Posterior vena cava (tissue), 2 donors: Measurements from ENCODE around the gene FANCD2. TPM values are rescaled to one million over a fixed set of nuclear protein-coding genes. Genes with fewer than 3 reads are reported as not detected.
"Not testable (repeated sequence)": the region's sequence is repeated elsewhere in the genome, so short reads cannot be mapped to it uniquely, and the experiment has no call there.

Experiments
- DNase-seq: peaks from one replicate; pipeline ENCODE4 v3.0.0-alpha.2; 2020; ENCODE audit warnings: low spot score
- intact Hi-C, 2 donors: fragments of 100-400 bp; cut with DNase I; formaldehyde crosslinking; loops; one replicate each; pipeline versions ENCODE4 v1.14.1 to v1.14.2; 2022 to 2023
- total RNA-seq, 2 donors: library from RNA; stranded (reverse); fragmentation: NEBNext Ultra II Directional; extraction: Animal tissue kit (Norgen Biotek cat#: 25700); gene quantifications; one replicate each; pipeline ENCODE4 v1.2.1, GENCODE V29; 2021
- donor health status: DM: yes; HTN: yes; CAD: no.
- donor health status: DM: yes; HTN: yes; CAD: no.

Gene FANCD2
- total RNA-seq, 2 donors from 2014 or later: 3.3 to 3.4 TPM

DNA sequence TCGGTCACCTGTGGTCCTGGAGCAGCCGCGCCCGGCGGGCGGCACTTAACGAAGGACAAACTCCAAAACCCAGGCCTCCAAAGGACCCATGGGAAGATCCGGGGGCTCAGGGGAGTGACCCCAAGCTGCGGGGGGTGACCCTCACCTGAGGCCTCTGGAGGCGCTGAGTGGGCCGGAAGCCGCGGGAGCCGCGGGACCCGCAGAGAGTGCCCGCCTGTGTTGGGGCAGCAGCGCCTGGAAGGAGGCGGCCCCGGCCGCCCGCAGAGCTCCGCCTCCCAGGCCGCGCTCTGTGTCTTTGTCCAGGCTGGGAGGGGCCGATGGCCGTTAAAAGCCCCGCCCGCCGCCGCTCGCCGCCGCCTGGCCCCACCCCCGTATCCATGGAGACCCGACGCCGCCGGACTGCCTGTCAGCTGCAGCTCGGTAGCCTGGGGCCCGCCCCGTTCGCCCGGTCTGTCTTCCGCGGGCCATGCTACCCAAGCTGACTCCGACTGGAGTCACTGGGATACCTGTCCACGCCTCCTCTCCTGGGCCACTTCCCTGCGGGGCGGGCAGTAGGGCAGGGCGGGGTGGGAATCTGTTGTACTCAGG, 15.3 kb upstream of the FANCD2 start:
- intact Hi-C loops: no loop called here
- peak; percentile 99 for DNase-seq

DNA sequence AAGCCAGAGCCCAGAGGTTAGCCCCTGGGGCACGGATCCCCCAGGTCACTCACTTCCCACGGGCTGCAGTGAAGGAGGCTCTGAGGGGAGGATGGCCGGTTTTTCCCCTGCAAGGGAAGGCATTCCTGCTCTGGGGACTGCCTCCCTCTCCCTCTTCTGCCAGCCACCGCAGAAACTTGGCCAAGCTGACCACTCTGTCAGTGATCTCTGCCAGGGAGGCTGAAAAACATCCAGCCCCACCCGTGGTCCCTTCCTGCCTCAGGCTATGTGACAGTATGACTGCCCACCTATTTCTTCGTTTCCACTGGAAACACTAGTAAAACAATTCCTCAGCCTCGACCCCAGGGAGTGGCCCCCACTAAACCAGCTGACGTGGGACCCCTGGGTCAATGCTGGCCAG, 14.6 kb upstream of the FANCD2 start:
- intact Hi-C loops: no loop called here
- DNase-seq: no peak

- intact Hi-C loops: no loop called here
Observed at GRCh38 chr3:10012106-10012505, 14.1 kb upstream of the FANCD2 start.

GRCh38 chr3:10015461-10015904, 10.8 kb upstream of the FANCD2 start:
- intact Hi-C loops: no loop called here
- peak; percentile 95 for DNase-seq

More at GRCh38 chr3:10012106-10012505, 14.1 kb upstream of the FANCD2 start:
- DNase-seq: no peak

DNA sequence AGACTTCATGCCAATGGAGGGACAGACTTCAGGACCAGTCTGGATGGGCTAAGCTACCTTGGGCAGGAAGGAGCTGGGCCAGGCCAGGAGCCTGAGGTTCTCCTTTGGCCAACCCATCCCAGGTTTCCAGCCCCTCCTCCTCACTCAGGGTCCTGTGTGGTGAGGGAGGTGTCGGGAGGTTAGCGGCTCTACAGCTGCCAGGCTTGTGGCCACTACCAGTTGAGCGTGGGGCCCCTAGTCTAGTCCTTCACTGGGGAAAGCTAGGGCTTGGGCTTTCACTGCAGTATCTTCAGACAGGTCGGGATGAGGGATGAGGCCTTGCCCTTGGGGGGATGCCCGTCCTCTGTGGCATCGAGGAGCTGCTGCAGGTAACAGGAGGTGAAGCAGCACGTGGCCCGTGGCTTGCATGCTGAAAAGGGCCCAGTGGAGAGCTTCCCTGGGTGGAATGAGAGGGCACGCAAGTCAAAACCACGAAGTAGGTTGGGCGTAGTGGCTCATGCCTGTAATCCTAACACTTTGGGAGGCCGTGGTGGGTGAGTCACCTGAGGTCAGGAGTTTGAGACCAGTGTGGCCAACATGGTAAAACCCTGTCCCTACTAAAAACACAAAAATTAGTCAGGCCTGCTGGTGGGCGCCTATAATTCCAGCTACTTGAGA, 8.5 kb upstream of the FANCD2 start:
- intact Hi-C loops: no loop called here
- DNase-seq: no peak

GRCh38 chr3:10018806-10019205, 7.4 kb upstream of the FANCD2 start:
- intact Hi-C loops, DNase-seq: not testable (repeated sequence)

GRCh38 chr3:10019326-10019725, 6.9 kb upstream of the FANCD2 start:
- DNase-seq: no peak
- intact Hi-C loops: no loop called here

DNA sequence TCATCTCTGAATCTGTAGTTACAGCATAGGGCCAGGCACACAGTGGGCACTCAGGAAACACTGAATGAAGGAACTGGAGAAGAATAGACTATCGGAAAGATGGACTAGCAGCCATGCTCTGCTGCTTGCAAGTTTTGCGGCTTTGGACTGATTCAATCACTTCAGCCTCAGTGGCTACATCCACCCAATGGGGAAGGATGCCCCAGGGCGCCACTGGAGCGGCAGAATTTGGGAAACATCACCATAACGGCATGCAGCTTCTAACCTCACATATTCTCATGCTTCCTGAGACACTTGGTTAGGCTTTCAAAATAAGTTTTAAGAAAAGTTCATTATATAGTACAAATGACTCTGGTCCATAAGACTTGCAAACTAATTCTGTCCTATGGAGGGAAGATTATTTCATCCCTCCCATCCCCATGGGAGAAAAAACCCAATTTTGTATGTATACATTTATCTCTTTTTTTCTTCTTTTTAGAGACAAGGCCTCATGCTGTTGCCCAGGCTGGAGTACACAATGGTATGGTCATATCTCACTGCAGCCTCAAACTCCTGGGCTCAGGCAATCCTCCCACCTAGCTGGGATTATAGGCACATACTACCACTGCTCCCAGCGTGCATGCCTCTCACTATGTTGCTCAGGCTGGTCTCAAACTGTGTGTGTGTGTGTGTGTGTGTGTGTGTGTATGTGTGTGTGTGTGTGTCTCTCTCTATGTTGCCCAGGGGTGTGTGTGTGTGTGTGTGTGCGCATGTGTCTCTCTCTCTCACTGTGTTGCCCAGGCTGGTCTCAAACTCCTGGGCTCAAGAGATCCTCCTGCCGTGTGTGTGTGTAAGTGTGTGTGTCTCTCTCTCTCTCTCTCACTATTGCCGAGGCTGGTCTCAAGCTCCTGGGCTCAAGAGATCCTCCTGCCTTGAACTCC, 4.1 kb upstream of the FANCD2 start:
- intact Hi-C loops: no loop called here
- DNase-seq: no peak

DNA sequence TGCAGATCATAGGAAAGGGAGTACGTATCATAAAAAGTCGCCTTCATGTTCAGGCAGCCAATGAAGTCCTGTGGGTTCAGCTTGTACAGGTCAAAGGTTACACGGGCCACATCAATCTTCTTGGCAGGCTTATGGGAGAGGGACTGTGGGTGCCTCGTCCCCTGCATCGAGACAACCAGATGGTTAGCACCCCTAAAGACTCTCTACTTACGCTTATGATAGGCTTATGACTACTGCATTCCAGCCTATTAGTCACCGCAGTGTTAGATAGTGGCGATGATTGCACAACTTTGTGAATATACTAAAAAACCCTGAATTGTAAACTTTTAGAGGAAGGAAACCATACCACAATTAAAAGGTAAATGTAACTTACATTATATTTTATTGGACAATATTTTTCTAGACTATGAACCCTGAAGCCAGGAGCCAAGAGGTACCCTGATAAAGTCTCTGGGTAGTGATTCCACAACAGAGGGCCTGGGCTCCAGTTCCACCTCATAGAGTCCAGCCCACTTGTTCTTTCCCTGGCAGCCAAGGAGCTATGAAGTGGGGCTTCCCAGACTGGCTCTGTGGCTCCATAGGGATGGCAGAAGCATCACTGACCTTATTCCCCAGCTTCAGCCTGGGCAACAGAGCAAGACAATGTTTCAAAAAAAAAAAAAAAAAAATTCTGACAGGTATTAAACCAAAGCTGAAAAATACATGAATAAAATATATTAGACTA, 2.5 kb upstream of the FANCD2 start:
- intact Hi-C loops: no loop called here
- no peak for DNase-seq

- intact Hi-C loops: no loop called here
- DNase-seq: no peak
Observed at GRCh38 chr3:10025205-10026083, 793 bp upstream of the FANCD2 start.

- intact Hi-C loops: no loop called here
- DNase-seq: no peak
Observed at GRCh38 chr3:10041034-10041433, 14.8 kb downstream of the FANCD2 start.

GRCh38 chr3:10047876-10048275, 21.6 kb downstream of the FANCD2 start:
- intact Hi-C loops: no loop called here
- no peak for DNase-seq

DNA sequence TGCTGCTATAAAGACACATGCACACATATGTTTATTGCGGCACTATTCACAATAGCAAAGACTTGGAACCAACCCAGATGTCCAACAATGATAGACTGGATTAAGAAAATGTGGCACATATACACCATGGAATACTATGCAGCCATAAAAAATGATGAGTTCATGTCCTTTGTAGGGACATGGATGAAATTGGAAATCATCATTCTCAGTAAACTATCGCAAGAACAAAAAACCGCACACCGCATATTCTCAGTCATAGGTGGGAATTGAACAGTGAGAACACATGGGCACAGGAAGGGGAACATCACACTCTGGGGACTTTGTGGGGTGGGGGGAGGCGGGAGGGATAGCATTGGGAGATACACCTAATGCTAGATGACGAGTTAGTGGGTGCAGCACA, 26.8 kb downstream of the FANCD2 start:
- DNase-seq, intact Hi-C loops: not testable (repeated sequence)

GRCh38 chr3:10055097-10055496, 28.9 kb downstream of the FANCD2 start:
- no peak for DNase-seq
- intact Hi-C loops: no loop called here

DNA sequence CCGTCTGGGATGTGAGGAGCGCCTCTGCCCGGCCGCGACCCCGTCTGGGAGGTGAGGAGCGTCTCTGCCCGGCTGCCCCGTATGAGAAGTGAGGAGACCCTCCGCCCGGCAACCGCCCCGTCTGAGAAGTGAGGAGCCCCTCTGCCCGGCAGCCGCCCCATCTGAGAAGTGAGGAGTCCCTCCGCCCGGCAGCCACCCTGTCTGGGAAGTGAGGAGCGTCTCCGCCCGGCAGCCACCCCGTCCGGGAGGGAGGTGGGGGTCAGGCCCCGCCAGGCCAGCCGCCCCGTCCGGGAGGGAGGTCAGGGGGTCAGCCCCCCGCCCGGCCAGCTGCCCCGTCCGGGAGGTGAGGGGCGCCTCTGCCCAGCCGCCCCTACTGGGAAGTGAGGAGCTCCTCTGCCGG, 43.8 kb downstream of the FANCD2 start:
- DNase-seq, intact Hi-C loops: not testable (repeated sequence)

GRCh38 chr3:10074666-10075065, 48.4 kb downstream of the FANCD2 start:
- intact Hi-C loops: no loop called here

DNA sequence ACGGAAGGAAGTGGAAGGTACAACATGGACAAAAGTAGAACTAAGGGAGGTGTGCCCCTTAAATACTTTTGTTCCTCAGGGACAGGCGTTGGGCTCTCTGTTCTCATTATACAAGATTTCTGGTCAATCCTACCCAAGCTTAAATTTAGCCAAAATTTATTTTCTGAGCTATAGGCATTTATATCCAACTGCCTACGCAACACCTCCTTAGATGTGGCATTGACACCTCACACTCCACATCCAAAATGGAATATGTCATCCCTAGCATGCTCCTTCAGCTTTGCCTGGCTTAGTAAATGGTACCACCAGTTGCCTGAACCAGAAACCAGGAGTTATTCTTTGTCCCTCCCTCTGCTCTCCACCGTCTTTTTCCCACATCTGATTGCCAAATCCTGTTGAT, 55.6 kb downstream of the FANCD2 start:
- DNase-seq: no peak
- intact Hi-C loops: no loop called here

More at GRCh38 chr3:10074666-10075065, 48.4 kb downstream of the FANCD2 start:
- DNase-seq: no peak

DNA sequence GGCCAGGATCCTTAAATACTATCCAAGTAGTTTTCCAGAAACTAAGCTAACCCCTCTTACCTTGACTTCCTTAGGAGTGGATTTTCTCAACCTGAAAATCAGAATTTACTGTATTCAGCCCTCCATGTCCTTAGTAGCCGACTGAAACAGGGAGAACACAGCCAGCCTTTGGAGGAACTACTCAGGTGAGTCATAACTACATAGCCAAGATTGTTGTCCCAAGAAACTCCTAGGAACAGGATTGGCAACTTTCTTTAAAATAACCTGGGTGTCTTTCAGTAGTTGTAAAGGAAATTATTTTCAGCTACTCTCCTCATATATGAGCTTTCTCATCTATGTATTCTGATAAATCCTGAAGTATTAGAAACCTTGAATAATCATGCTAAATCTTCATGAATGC, 59.5 kb downstream of the FANCD2 start:
- intact Hi-C loops: no loop called here
- no peak for DNase-seq

- DNase-seq: no peak
- intact Hi-C loops: no loop called here
Observed at GRCh38 chr3:10088256-10088655, 62.0 kb downstream of the FANCD2 start.
